HepG2 (cell line): ENCODE measurements around the gene NDUFS2. TPM values are rescaled to one million over a fixed set of nuclear protein-coding genes. Genes with fewer than 3 reads are reported as not detected.

ENCODE experiments used
- BORCS8-MEF2B ChIP-seq: sonication (generic); formaldehyde crosslinking; IDR thresholded peaks from 2 replicates; pipeline ENCODE4 v1.8.0; 2022; ENCODE audit warnings: mild to moderate bottlenecking, missing genetic modification reagents
- EP300 ChIP-seq, 3 experiments: sonication (generic) in 1 of 3; formaldehyde crosslinking in 1 of 3; IDR thresholded peaks; 2 replicates each; pipeline versions ENCODE4 v1.5.1 to v1.6.1; 2011 to 2020; ENCODE audit warnings: low read depth in 2 of 3, low read length in 2 of 3, borderline replicate concordance in 1 of 3, improper control_type of control experiment in 1 of 3, mild to moderate bottlenecking in 1 of 3, missing genetic modification reagents in 1 of 3, moderate library complexity in 1 of 3
- GTF3A ChIP-seq: sonication (generic); formaldehyde crosslinking; conservative IDR thresholded peaks from 2 replicates; pipeline ENCODE4 v1.4.0; 2020; ENCODE audit warnings: mild to moderate bottlenecking, missing genetic modification reagents
- HHEX ChIP-seq: IDR thresholded peaks from 2 replicates; pipeline ENCODE4 v1.6.1; 2016; ENCODE audit warnings: control low read depth
- HNRNPL ChIP-seq: fragments of 200-400 bp; formaldehyde crosslinking; IDR thresholded peaks from 2 replicates; pipeline ENCODE4 v1.6.1; 2017; ENCODE audit warnings: mild to moderate bottlenecking, low read depth, low read length
- KLF9 ChIP-seq: IDR thresholded peaks from 2 replicates; pipeline ENCODE4 v1.6.1; 2016; ENCODE audit warnings: low read depth
- MBD4 ChIP-seq: IDR thresholded peaks from 2 replicates; pipeline ENCODE4 v1.6.1; 2012; ENCODE audit warnings: low read length, inconsistent platforms, borderline replicate concordance
- PCBP1 ChIP-seq: fragments of 200-400 bp; formaldehyde crosslinking; IDR thresholded peaks from 2 replicates; pipeline ENCODE4 v1.6.1; 2017; ENCODE audit warnings: mild to moderate bottlenecking, low read depth, low read length, borderline replicate concordance
- PITX1 ChIP-seq: sonication (generic); formaldehyde crosslinking; IDR thresholded peaks from 2 replicates; pipeline ENCODE4 v1.5.1; 2020; ENCODE audit warnings: mild to moderate bottlenecking, missing genetic modification reagents
- SKI ChIP-seq: fragments of 450-650 bp; IDR thresholded peaks from one replicate; pipeline ENCODE4 v1.6.1; 2018; ENCODE audit warnings: mild to moderate bottlenecking; ENCODE audit not compliant: partially characterized antibody
- SMYD3 ChIP-seq: sonication (generic); formaldehyde crosslinking; IDR thresholded peaks from 2 replicates; pipeline ENCODE4 v1.8.1; 2023; ENCODE audit warnings: mild to moderate bottlenecking, missing genetic modification reagents
- ZNF274 ChIP-seq: sonication (generic); formaldehyde crosslinking; IDR thresholded peaks from 2 replicates; pipeline ENCODE4 v1.5.1; 2020; ENCODE audit warnings: mild to moderate bottlenecking, missing genetic modification reagents
- ZNF597 ChIP-seq: sonication (generic); formaldehyde crosslinking; IDR thresholded peaks from 2 replicates; pipeline ENCODE4 v1.5.0; 2020; ENCODE audit warnings: missing genetic modification reagents
- ZSCAN20 ChIP-seq: sonication (generic); formaldehyde crosslinking; IDR thresholded peaks from 2 replicates; pipeline ENCODE4 v1.4.0; 2020; ENCODE audit warnings: missing genetic modification reagents, mild to moderate bottlenecking, borderline replicate concordance
- polyA plus RNA-seq, 8 experiments: library from polyadenylated mRNA; depleted of rRNA in 3 of 8; stranded (reverse) in 7 of 8; unstranded in 1 of 8; fragments of >200 nt; fragmentation: Illumina TruSeq in 4 of 8; extraction: Trizol in 4 of 8; gene quantifications; 2 replicates each; pipeline versions ENCODE4 v1.2.1 to v1.2.3, GENCODE V29; 2011 to 2016; ENCODE audit warnings: low read depth in 4 of 8, missing spikeins in 1 of 8, mixed read lengths in 1 of 8; ENCODE audit not compliant: insufficient read depth in 1 of 8
- total RNA-seq, 5 experiments: library from RNA; depleted of rRNA; stranded (reverse); fragments of >200 nt; fragmentation: Illumina TruSeq; extraction: Trizol; gene quantifications; 2 replicates each; pipeline ENCODE4 v1.2.3, GENCODE V29; 2016; ENCODE audit warnings: low read depth in 1 of 5
- TF ChIP-seq, protein P1 (sequence below): sonication (generic); formaldehyde crosslinking; IDR thresholded peaks from 2 replicates; pipeline ENCODE4 v1.5.1; 2020; ENCODE audit warnings: mild to moderate bottlenecking, missing genetic modification reagents
- TF ChIP-seq, protein P2 (sequence below): sonication (generic); formaldehyde crosslinking; IDR thresholded peaks from 2 replicates; pipeline ENCODE4 v1.5.1; 2020; ENCODE audit warnings: missing genetic modification reagents, mild to moderate bottlenecking, borderline replicate concordance
- TF ChIP-seq, protein P3 (sequence below): sonication (generic); formaldehyde crosslinking; IDR thresholded peaks from 2 replicates; pipeline ENCODE4 v1.8.1; 2023; ENCODE audit warnings: mild to moderate bottlenecking, missing genetic modification reagents
- TF ChIP-seq, protein P4 (sequence below): IDR thresholded peaks from 2 replicates; pipeline ENCODE4 v1.6.1; 2016

NDUFS2 gene
- total and polyA plus RNA-seq, 2 of the 13 experiments (the other 11 are each of a cell fraction or from before 2014, with no cell fraction given): 89.9 to 118 TPM

DNA sequence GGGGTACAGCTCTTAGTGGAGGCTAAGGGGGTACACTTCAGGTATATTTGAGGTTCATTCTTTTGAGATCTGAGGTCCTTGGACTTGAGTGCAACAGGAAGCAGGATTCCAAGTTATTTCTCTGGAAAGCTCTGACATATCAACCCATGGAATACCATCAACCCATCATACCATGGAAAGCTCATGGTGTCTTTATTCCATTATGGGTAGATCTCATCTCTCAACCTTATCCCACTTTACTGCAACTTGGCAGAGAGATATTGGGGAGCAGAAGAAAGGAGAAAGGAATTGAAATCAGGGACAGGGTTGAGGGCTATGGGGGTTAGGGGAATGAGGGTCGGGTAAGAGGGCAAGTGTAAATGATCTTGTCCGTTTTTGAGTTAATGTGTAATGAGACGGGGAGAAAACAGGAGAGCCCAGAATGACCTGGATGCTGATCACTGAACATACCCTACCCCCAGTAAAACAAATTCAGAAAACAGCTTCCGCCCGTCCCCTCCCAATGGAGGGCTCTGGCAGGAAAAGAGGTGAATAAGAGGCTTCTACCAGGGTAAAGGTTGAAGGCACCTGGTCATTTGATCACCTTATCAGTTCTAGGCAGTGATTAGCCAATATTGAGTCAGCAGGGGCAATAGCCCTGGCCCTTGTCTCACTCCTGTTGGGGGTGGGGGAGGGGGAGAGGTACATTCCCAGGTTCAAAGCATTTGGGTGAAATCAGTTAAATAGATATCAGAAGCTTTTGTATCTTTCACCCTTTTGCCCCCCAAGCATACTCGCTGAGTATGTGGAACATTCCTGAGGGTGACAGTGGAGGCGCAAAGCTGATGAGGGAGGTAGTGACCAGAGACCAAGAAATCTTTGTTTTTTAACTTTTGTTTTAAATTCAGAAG lies 21.9 kb downstream of the NDUFS2 start (continued):
- TF ChIP-seq, protein P1, sequence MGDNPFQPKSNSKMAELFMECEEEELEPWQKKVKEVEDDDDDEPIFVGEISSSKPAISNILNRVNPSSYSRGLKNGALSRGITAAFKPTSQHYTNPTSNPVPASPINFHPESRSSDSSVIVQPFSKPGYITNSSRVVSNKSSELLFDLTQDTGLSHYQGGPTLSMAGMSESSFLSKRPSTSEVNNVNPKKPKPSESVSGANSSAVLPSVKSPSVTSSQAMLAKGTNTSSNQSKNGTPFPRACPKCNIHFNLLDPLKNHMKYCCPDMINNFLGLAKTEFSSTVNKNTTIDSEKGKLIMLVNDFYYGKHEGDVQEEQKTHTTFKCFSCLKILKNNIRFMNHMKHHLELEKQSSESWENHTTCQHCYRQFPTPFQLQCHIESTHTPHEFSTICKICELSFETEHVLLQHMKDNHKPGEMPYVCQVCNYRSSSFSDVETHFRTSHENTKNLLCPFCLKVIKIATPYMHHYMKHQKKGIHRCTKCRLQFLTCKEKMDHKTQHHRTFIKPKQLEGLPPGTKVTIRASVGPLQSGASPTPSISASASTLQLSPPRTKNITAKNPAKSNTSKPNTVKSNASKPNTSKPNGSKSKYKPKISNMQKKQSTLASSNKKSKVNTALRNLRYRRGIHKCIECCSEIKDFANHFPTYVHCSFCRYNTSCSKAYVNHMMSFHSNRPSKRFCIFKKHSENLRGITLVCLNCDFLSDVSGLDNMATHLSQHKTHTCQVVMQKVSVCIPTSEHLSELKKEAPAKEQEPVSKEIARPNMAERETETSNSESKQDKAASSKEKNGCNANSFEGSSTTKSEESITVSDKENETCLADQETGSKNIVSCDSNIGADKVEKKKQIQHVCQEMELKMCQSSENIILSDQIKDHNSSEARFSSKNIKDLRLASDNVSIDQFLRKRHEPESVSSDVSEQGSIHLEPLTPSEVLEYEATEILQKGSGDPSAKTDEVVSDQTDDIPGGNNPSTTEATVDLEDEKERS: 0 out of 2 replicates have a peak, but pooled peaks have one; percentile 11
- TF ChIP-seq HHEX (CRISPR knock-in tag): peak; percentile 87
- TF ChIP-seq ZNF597 (CRISPR knock-in tag): no peak
- peak; percentile 31 for TF ChIP-seq SKI
- no peak for TF ChIP-seq BORCS8-MEF2B (CRISPR knock-in tag)
- no peak for TF ChIP-seq ZNF274 (CRISPR knock-in tag)
- TF ChIP-seq PCBP1: 0 out of 2 replicates have a peak, but pooled peaks have one; percentile 23
- TF ChIP-seq GTF3A (CRISPR knock-in tag): no peak
- TF ChIP-seq, protein P2, sequence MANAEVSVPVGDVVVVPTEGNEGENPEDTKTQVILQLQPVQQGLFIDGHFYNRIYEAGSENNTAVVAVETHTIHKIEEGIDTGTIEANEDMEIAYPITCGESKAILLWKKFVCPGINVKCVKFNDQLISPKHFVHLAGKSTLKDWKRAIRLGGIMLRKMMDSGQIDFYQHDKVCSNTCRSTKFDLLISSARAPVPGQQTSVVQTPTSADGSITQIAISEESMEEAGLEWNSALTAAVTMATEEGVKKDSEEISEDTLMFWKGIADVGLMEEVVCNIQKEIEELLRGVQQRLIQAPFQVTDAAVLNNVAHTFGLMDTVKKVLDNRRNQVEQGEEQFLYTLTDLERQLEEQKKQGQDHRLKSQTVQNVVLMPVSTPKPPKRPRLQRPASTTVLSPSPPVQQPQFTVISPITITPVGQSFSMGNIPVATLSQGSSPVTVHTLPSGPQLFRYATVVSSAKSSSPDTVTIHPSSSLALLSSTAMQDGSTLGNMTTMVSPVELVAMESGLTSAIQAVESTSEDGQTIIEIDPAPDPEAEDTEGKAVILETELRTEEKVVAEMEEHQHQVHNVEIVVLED (CRISPR knock-in tag): peak; percentile 18; the same call in 1 of the 2 replicates
- peak; percentile 88 to 99; a peak in 3 of 4 replicates for TF ChIP-seq EP300 (IDR thresholded peaks at IDR 0.05; ENCODE audit: low read depth in 2 of 2, low read length in 2 of 2)
- peak; percentile 96 for TF ChIP-seq EP300 (CRISPR knock-in tag; IDR thresholded peaks at IDR 0.05; ENCODE audit: borderline replicate concordance)
- TF ChIP-seq HNRNPL: no peak
- TF ChIP-seq PITX1 (CRISPR knock-in tag): peak; percentile 95
- TF ChIP-seq MBD4: no peak
- TF ChIP-seq, protein P3, sequence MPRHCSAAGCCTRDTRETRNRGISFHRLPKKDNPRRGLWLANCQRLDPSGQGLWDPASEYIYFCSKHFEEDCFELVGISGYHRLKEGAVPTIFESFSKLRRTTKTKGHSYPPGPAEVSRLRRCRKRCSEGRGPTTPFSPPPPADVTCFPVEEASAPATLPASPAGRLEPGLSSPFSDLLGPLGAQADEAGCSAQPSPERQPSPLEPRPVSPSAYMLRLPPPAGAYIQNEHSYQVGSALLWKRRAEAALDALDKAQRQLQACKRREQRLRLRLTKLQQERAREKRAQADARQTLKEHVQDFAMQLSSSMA: no peak
- peak; percentile 87 for TF ChIP-seq SMYD3 (CRISPR knock-in tag)
- TF ChIP-seq ZSCAN20 (CRISPR knock-in tag): no peak
- TF ChIP-seq, protein P4, sequence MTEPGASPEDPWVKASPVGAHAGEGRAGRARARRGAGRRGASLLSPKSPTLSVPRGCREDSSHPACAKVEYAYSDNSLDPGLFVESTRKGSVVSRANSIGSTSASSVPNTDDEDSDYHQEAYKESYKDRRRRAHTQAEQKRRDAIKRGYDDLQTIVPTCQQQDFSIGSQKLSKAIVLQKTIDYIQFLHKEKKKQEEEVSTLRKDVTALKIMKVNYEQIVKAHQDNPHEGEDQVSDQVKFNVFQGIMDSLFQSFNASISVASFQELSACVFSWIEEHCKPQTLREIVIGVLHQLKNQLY (CRISPR knock-in tag): no peak
- no peak for TF ChIP-seq KLF9 (CRISPR knock-in tag)
